GM19035 (cell line): ENCODE data around the gene ANAPC16.
"Not testable (repeated sequence)": the region's sequence is repeated elsewhere in the genome, so short reads cannot be mapped to it uniquely, and the experiment has no call there.

Experiments
- ATAC-seq: cut with Tn5 transposase; IDR thresholded peaks from one replicate; pipeline ENCODE4 v1.9.1; 2021; ENCODE audit not compliant: unreplicated experiment

ANAPC16 gene

DNA sequence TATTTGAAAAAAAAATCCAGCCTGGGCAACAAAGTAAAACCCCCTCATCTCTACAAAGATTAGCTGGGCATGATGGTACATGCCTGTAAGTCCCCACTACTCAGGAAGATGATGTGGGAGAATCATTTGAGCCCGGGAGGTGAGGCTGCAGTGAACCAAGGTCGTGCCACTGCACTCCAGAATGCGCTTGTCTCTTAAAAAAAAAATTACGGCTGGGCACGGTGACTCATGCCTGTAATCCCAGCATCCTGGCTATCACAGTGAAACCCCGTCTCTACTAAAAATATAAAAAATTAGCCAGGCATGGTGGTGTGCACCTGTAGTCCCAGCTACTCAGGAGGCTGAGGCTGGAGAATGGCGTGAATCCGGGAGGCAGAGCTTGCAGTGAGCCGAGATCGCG lies 4.4 kb upstream of the ANAPC16 start:
- ATAC-seq, result not testable (repeated sequence)

DNA sequence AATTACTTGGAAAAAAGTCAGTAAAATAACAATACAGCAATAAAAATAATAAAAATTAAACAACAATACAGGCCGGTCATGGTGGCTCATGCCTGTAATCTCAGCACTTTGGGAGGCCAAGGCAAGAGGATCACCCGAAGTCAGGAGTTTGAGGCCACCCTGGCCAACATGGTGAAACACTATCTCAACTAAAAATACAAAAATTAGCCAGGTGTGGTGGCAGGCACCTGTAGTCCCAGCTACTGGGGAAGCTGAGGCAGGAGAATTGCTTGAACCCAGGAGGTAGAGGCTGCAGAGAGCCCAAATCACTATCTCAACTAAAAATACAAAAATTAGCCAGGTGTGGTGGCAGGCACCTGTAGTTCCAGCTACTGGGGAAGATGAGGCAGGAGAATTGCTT lies 4.0 kb upstream of the ANAPC16 start:
- not testable (repeated sequence) for ATAC-seq

DNA sequence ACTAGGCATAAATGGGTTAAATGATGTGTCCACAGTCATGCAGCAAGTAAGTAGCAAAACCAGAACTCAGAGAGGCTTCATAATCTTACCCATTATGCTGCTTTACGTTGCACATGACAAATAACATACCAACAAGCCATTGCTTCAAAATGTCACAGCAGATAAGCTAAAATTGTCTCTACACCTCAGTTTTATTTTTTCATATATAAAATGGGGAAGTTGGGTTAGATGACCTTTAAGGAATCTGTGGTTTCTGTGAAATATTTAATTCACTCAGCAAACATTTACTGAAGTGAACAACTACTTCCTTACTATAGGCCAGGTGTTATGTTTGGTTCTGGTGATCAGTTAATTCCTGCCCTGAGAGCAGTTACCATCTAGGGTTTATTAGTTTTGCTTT lies 2.5 kb downstream of the ANAPC16 start:
- no peak for ATAC-seq

DNA sequence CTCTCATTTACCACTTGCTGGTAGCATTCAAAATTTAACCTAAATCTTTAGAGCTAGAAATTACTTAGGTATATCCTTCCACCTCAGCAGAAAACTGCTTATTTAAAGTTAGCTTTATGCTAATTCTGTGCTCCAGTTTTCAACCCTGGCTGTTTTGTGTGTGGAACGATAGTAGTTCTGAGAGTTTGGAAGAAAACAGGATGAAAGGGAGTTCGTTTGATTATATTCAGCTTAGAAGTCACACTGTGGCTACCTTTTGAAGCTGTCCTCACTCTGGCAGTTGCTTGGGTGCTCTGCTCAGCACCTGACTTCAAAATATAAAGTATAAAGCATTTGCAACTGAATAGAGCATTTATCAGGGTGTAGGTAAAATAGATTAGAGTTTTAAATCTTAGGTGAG lies 2.9 kb downstream of the ANAPC16 start:
- no peak for ATAC-seq

DNA sequence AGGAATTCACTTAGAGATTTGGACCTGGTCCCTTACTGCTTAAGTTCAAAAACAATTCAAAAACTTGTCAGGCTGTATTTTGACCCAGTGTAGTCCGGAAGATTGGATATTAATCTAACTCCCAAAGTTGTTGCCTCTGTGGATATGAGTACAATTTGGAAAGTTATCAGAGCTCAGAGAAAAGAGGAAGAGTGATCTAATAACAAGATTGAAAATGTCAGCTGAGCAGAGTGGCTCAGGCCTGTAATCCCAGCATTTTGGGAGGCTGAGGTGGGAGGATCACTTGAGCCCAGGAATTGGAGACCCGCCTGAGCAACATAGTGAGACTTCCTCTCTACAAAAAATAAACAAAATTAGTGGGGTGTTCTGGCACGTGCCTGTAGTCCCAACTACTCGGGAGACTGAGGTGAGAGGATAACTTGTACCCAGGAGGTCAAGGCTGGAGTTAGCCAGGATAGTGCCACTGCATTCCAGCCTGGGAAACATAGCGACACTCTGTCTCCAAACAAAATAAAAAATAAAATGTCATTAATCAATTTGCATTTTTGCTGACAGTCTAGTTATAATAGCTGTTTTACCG lies 3.5 kb downstream of the ANAPC16 start:
- no peak for ATAC-seq

DNA sequence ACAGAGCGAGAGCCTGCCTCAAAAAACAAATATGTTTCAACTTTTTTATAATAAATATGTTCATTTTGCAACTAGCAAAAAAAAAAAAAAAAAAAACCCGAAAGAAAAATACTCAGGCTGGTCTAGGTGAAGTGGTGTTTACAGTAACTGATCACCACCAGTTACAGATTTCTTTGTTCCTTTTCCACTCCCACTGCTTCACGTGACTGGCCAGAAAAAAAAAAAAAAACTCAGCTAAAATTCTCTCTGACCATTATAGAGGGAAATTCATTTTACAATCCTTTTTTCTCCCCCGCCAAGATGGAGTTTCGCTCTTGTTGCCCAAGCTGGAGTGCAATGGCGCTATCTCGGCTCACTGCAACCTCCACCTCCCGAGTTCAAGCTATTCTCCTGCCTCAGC lies 4.8 kb downstream of the ANAPC16 start:
- no peak for ATAC-seq

DNA sequence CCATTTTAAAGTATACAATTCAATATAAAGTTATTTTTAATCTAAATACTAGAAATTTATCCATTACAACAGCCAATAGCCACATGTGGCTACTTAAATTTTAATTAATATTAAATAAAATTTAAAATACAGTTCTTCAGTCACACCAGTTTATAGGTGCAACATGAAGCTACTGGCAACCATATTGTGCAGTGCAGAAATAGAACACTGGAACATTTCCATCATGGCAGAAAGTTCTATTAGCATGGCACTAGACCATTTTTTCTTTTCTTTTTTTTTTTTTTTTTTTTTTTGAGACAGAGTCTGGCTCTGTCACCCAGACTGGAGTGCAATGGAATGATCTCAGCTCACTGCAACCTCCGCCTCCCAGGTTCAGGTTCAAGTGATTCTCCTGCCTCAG lies 5.5 kb downstream of the ANAPC16 start:
- ATAC-seq, result no peak

DNA sequence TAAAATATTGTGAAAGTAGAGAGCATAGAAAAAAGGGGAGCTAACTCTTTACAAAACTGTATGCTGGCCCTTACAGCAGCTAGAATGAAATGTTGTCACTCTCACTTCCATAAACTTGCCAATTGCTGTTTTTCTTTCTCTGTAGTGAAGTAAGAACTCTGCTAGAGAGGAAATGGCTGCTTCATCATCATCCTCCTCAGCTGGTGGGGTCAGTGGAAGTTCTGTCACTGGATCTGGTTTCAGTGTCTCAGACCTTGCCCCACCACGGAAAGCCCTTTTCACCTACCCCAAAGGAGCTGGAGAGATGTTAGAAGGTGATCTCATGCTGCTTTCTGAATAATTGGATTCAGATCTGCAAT lies 7.9 kb downstream of the ANAPC16 start:
- no peak for ATAC-seq

DNA sequence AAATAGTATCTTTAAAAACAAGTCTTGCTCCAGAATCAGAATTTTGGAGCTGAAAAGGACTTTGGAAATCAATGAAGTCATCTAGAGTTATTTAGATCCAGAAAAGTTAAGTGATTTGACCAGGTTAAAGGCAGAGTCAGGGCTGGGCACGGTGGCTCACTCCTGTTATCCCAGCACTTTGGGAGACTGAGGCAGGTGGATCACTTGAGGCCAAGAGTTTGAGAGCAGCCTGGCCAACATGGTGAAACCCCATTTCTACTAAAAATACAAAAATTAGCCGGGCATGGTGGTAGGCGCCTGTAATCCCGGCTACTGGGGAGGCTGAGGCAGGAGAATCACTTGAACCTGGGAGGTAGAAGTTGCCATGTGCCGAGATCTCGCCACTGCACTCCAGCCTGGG lies 8.4 kb downstream of the ANAPC16 start:
- not testable (repeated sequence) for ATAC-seq

DNA sequence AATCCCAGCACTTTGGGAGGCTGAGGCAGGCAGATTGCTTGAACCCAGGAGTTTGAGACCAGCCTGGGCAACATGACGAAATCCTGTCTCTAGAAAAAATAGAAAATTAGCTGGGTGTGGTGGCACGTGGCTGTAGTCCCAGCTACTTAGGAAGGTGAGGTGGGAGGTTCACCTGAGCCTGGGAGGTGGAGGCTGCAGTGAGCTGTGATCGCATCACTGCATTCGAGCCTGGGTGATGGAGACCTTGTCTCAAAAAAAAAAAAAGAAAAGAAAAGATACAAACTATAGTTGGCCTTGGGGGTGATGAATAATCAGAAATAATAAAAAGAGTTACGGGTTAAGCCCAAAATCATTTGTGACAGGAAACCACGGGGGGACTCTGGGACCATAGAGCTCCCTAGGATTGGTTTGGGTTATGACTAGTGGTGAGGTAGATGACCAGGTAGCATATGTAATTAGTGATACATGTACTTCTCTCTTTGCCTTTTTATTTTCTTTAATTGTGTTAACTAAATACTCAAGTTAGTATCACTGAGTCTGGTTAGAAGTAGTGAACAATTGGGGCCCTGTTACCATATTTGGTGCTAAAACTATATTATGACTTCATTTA lies 10.7 kb downstream of the ANAPC16 start:
- no peak for ATAC-seq

DNA sequence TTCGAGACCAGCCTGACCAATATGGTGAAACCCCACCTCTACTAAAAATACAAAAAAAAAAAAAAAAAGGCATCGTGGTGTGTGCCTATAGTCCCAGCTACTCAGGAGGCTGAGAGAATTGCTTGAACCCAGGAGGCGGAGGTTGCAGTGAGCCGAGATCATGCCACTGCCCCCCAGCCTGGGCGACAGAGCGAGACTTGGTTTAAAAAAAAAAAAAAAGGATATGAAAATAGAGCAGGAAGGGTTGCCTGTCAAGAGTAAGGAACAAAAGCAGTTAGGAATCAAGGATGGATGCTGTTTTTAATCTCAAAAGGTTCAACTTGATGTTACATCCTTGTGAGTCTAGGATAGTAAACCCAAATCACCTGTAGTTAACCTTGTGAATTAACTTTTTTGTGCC lies 12.0 kb downstream of the ANAPC16 start:
- no peak for ATAC-seq

DNA sequence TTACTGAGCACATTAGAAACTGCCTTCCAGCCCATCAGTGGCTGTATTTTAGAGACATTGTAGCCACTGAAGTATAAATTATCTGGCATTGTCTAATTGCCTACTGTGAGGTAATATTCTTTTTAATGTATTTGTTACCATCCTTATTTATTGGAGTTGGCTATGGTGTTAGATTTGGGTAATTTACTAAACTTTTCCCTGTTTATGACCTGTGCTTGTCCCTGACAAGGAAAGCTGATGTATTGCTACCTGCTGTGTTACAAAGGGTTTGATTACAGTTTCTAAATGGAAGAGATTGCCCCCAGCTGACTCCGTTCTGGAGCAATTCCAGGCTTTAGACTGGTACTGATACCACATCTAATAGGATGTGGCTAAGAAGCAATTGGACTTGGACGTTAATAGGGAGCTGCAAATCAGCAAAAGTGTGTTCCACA lies 12.5 kb downstream of the ANAPC16 start:
- ATAC-seq, result no peak

DNA sequence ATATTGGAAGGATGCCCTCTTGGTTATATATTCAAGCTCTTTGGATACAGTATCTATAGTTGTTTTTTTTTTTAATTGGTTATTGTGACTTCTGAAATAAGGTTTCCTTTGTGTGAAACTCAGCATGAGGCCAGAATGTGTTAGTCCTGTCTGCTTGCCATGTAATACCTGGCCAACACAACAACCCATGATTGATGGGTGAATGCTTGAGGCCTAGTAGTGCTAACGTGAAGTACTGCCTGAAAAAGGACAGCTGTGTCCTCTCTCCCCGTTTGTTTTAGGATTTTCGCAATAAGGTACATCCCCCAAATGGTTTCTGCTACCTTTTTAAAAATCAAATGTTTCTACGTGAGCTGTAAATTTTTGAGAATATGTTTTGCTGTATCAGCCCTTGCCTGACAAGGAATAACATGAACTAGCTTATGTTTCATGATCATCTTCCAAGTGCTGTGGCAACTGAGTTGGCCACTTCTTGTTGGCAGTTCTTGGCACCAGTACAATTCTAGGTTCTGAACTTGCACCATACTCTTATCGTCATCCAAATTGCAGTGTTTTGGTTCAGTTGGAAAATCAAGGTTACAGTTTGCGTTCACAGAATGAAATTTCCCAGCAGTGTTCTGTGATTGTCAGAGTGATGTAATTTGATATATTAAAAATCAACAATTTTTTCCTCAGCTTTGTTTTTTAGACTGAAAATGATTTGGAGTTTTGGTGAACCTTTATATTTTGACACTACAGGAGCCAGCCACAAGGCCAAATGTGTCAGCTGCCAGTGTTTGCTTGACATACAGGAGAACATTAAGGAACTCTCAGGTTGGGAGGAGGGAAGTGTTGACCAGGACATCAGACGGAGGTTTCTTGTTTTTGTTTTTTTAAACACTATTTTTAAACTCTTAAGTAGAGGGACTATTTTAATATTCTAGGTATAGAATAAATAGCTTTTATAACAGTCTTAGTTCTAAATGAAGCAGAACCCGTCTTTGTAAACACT lies 13.7 kb downstream of the ANAPC16 start:
- ATAC-seq, result no peak

DNA sequence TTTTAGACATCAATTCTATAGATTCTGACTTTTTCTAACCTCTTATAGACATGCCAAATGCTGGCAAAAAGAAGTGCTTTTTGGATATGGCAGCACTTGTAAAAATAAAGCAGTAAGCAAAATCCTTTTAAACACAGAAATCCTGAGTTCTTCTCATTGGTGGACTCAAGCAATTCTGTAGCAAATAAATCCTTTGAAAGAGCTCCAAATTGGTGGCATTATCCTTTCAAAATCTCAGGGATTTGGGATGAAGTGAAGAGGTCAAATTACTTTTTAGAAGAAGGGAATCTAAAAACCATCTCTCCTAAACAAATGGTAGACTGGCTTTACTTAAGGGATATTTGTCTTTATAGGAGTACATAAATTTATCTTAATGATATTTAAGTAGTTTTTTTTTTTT lies 17.8 kb downstream of the ANAPC16 start:
- no peak for ATAC-seq

DNA sequence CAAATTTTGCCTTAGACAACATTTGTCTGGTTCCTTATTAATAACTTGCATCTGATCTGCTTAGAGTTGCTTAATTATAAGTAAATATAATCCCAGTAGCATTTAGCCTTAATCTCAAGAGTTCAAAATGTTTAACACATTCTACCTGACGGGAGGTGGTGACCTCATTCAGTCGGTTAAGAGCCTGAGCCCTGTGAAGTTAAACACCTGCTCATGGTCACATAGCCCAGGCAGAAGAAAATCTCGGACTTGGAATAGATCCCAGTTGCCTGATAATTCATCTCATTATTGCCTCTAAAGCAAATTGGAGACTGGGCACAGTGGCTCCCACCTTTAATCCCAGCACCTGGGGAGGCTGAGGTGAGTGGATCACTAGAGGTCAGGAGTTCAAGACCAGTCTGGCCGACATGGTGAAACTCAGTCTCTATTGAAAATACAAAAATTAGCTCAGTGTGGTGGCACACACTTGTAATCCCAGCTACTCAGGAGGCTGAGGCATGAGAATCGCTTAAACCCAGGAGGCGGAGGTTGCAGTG lies 18.8 kb downstream of the ANAPC16 start:
- ATAC-seq, result no peak

DNA sequence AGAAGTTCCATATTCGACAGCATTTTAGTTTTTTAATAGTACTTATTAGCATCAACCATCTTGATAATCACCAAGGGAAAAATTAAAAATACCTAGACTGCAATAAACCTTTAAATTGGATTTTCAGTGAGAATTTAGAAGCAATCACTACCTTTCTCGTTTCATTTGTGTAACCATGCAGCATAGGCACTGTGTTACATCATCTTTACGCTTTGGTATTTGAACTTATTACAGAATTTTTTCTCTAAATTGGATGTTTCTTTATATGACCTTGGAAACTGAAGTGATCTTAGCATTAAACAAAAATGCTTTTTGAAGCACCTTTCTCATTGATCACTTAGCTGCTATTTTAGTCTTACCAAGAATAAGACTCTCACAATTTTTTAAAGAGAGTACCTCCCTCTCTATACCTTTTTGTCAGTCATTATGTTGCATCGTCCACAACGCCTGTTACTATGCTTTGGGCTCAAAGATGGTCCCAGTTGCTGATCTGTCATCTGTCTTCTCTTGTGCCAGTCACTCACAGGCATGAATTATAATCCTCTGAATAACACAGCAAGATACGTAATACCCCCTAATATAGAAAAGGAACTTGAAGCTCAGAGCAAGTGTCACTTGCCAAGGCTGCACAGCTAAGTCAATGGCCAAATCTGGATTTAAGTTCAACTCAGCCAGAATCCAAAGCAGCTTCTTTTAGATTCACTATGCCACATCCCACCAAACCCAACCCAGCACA lies 19.9 kb downstream of the ANAPC16 start:
- no peak for ATAC-seq

DNA sequence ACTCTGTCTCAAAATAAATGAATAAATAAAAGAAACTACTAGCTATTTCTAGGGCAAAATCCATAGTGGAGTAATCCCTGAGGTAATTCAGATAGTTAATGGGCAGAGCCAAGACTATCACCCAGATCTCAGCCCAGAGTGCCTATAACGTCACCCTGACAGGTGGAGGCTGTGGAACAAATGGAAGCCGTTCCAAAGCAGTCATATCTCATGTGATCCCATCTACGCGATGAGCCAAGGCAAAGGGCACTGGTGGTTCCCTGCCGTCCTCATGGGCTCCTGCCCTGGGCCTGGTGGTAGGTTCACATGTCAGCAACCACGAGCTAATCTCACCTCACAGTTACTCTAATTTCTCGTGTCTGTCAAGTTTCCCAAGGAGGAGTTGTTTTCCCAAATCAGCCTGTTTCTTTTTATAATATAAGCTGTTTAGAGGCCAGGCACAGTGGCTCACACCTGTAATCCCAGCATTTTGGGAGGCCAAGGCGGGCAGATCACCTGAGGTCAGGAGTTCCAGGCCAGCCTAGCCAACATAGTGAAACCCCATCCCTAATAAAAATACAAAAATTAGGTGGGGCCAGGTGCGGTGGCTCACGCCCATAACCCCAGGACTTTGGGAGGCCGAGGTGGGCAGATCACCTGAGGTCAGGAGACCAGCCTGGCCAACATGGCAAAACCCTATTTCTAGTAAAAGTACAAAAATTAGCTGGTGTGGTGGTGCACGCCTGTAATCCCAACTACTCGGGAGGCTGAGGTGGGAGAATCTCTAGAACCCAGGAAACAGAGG lies 22.8 kb downstream of the ANAPC16 start:
- no peak for ATAC-seq

DNA sequence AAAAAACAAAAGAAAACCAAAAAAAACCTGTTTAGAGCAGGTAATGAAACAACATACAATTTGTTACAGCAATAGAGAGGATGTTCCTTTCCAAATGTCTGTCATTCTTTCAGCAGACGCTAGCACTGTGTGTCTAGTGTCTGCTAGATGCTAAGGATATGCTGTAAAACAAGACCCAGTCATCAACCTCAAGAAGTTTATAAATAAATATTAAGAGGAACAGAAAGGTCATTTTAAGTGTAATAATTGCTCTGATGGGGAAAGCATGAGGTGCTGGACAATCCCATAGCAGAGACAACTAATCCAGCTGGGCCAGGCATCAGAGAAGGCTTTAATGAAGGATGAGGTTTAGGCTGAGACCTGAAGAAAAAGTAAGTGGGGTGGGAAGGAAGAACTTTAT lies 23.6 kb downstream of the ANAPC16 start:
- ATAC-seq, result no peak

DNA sequence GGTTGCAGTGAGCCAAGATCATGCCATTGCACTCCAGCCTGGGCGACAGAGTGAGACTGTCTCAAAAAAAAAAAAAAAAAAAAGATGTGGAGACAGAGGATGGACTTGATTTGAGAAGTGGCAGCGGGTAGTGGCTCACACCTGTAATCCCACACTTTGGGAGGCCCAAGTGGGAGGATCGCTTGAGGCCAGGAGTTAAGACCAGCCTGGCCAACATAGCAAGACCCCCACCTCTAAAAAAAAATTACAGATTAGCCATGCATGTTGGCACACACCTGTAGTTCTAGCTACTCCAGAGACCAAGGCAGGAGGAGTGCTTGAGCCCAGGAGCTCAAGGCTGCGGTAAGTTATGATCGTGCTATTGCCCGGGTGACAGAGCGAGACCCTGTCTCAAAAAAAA lies 24.6 kb downstream of the ANAPC16 start:
- ATAC-seq, result no peak

DNA sequence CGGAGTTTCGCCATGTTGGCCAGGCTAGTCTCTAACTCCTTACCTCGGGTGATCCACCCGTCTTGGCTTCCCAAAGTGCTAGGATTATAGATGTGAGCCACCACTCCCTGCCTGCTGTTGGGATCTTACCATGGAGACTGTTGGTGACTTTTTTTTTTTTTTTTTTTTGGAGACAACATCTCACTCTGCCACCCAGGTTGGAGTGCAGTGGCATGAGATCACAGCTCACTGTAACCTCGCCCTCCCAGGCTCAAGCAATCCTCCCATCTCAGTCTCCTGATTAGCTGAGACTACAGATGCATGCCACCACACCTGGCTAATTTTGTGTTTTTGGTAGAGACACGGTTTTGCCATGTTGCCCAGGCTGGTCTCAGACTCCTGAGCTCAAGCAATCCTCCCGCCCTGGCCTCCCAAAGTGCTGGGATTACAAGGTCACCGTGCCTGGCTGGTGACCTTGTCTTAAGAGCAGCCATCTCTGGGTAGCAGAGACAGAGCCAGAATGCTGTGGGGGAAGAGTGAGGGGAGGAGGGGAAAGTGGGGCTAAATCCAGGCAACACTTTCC lies 26.0 kb downstream of the ANAPC16 start:
- ATAC-seq, result no peak
